ENCODE measurements around the gene DPH1.

DPH1 gene

DNA sequence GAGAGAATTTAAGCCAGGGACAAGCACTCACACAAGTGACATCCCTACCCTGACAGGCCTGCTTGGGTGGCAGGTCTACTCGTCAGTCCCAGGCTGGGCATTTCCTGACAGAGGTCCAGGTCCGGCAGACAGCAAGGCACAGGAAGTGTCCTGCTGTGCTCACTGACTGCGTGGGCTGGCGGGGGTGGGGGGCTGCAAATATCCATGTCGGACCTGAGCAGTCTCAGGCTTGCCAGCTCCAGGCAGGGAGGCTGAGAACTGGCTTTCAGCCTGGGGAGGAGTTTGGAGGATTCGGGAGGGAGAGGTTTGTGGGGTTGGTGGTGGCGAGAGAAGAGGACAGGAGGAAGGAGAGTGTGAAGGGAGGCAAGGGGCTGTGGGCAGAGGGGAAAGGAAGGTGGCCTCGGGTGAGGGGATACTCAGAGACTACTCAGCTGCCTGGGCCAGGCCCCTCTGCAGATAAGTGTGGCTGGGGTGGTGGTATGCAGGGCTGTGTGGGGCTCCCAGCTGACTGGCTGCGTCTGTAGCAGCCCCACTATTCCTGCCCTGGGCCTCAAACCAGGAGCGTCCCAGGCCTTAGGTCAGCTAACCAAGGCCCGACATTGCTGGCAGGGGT is 32.7 kb downstream of the DPH1 start:
- no peak for DNase-seq (ENCODE audit: low spot score)

- no peak for DNase-seq (ENCODE audit: low spot score)
These were observed 33.6 kb downstream of the DPH1 start for GRCh38 chr17:2063261-2064146.

DNA sequence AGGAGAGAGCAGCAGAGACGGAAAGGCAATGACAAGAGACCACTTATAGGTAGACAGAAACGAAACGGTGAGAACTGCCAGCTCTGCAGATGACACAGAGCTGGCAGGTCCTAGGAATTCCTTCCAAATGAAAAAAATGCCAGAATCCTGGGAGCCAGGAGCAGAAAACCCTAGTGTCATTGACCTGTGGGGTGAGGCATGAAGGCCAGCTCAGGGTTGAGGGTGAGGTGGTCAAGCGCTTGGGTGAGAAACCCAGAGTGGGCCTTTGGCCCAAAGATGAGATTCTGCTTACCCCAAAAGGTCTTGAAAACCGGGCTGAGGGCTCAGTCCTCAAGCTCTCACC is 34.2 kb downstream of the DPH1 start:
- no peak for DNase-seq (ENCODE audit: low spot score)

DNA sequence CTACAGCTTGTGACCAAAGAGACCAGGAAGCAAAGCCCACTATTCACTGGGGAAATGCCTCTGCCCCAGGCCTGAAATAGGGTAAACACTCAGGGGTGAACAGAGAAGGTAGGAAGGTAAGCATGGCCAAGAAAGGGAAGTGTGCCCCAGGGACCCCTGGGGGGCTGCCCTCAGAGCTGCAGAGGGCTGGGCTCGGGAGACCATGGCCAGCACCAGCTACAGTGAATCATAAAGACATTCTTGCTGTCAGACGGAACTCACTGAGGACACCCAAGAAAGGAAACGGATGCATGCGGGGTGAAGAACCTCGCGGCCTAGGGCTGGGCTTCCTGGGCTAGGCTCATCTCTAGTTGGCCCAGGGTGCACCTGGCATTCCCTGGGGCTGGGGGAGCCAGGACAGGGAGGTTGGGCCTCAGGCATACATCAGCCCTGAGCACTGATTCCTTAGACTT is 34.6 kb downstream of the DPH1 start:
- DNase-seq (ENCODE audit: low spot score), result no peak

DNA sequence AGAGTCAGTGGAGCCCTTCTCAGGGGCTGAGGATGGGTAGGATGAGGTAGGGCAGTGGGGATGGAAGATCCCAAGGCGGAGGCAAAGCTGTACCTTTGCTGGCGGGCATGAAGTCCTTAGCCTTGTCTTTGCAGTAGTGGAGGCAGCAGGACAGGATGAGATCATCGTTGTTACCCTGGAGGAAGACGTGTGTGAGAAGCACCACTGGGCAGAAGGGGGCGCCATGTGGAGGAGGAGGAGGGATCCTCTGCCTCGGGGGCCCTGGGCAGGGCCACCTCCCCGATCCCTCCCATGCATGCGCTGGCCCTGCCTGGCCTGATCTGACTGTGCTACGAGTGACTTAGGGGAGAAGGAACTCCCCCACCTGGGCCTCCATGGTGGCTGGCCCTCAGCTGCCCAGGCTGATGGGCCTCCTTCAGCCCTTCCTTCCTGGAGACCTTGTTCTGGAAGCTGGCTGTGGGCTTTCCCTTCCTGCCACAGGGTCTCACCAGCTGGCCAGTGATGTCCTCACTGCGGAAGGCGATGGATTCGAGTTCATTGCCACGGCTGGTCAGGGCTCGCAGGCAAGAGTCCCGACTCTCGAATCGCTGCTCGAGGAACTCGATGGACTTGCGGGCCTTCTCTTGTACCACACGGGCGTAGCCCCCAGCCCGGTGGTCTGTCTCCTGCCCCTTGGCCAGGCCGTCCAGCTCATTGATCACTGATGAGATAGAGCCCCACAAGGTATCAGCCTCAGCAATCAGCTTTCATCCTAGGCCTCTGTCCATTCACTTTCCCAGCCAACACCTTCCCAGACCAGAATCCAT is 35.2 kb downstream of the DPH1 start:
- peak; percentile 56 for DNase-seq (ENCODE audit: low spot score)

GRCh38 chr17:2065949-2066400 is 36.0 kb downstream of the DPH1 start:
- no peak for DNase-seq (ENCODE audit: low spot score)

DNA sequence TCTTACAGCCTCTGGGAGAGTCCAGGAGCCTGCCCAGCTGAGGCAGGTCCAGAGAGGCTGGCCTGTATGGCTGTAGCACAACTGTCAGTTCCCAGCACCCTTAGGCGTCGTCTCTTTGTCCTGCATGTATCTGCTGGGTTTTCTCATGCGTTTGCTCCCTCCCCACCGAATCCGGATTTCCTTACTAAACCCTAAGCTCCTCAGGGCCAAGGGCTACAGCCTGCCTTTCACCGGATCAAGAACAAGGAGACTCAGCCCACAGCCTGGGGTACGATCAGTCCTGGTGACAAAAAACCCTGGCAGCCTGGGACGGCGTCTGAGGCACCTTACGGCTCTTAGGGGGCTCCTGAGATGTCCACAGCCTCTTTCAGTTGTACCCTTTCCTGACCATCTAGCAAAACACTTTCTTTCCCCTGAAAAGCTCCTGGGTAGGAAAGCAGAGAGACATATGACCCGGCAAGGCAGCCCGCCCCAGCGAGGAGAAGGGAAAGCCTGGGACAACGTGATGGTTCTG is 37.2 kb downstream of the DPH1 start:
- no peak for DNase-seq (ENCODE audit: low spot score)

- no peak for DNase-seq (ENCODE audit: low spot score)
These were observed 37.7 kb downstream of the DPH1 start for GRCh38 chr17:2067608-2068024.

DNA sequence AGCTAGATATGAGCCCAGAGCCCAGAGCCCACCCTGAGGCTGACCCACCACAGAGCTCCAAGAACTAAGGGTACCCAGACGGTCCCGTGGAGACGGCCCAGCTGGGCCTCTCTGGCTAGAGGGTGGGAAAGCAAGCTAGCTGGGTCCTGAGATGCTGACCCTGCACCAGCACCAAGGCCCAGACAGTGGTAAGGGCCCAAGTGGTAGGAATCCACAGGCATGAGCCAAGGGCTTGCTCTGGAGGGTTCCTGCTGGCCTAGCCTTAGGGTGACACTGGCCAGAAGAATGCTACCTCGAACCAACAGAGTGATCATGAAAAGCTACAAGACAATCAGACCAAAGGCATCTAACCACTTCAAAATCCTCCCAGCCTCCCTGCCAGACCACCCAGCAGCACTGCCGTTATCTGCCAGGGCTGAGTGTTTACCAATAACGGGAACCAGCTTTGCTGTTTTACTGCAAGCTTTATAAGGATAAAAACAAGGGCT is 38.1 kb downstream of the DPH1 start:
- no peak for DNase-seq (ENCODE audit: low spot score)

DNA sequence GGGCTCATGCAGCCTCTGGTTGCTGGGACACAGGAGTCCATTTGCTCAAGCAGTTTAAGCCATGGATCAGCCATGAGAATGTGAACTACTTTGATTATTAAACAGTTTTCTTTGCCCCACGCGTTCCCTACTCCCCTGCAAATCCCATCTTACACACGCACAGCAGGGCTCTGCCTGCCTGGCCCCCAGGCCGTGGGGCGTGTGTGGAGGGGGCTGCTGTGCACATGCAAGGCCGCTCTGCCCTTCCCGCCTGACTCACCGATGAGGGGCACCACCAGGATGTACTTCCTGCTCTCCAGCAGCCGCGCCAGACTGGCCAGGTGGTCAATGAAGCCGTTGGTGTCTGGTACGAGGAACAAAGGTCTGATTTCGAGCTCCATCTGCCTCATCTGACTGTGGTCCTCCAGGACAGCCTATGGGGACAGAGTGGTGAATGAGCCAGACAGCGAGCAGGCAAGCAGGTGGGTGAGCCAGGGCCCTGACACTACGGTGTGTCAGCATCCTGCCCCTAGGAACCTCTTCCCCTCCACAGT is 38.6 kb downstream of the DPH1 start:
- no peak for DNase-seq (ENCODE audit: low spot score)

DNA sequence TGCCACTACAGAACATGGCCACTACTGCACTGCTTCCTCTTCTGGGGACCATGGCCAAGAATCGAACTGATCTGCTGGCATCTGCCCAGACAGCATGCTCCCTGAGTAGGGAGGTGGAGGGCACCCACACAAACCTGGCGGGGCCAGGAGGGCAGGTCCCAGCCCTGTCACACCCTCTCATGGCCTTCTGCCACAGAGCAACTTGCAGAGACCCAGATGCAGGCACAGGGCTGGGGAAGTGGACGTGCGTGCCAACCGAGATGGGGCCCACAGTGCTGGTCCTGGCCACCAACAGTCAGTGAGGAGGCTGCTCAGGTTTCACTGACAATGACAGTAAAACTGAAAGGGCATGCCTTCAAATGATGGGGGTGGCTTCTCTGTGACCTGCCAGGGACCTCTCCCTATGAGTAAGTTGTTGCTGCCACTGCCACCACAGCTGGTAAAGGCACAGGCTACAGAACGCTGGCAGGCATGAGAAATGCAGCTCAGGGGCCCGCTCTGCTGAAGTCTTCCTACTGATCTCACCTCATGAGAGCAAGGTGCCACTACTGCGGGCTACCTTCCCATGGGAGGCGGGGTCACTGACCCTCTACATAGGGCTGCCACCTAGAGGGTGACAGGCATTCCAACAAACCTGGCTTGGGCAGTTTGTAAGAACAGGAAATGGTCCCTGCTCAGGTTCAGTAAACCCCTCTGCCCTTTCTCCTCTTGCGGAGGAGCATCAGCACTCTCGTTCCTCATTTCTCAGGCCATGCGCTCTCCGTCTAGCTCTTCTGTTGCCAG is 40.5 kb downstream of the DPH1 start:
- DNase-seq (ENCODE audit: low spot score), result no peak

- DNase-seq (ENCODE audit: low spot score), result no peak
These were observed 41.1 kb downstream of the DPH1 start for GRCh38 chr17:2071024-2071385.

- DNase-seq (ENCODE audit: low spot score), result no peak
These were observed 41.7 kb downstream of the DPH1 start for GRCh38 chr17:2071455-2072281.

DNA sequence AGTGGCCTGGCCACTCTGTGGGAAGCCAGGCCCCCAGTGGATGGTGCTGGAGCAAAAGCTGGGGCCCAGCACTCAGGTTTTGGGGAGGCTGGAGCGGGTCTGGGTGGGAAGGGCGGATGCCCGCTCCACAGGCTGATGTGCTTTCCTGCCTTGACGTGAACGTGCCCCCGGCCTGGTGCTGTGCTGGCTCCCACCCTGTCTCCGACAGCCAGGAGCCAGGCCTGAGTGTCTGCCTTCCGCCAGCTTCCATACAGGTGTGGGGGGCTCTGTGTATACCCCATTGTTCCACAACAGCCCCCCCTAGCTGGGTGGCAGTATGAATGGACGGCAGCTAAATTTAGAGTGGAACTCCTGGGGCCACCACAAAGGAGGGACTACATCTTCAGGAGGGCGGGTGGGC is 45.0 kb downstream of the DPH1 start:
- no peak for DNase-seq (ENCODE audit: low spot score)

DNA sequence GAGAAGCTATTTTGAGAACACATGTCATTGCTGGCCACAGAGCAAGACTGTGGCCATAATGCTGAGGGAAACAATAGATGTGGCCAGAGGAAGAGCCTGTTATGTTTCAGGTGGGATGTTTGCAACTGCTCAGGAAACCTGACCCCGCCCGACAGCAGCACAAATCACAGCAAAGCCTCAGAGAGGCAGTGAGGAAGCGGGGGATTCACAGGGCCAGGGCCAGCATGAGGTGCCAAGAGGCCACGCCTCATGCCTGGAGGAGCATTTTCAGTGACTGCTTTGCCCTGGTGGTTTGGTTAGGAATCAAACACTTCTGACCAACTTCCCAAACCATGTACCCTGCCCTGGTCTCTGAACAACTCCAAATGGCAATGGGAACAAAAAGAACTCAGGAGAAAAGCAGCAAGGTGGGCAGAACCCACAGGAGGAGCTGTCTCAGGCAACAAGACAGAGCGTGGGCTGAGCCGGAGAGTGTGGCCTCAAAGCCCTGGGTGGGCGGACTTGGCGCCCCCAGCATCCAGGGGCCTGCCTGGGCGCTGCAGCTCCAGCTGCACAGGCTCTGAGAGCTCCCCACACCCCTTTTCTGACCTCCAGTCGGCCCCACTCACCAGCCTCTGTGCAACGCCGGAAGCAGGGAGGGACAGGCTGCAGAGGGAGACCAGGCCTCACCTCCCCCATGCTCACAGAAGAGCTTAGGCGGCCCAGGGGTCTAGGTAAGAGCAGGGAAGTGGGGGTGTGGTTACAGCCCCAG is 45.6 kb downstream of the DPH1 start:
- DNase-seq (ENCODE audit: low spot score), result no peak

GRCh38 chr17:2076087-2076984 is 46.4 kb downstream of the DPH1 start:
- no peak for DNase-seq (ENCODE audit: low spot score)

DNA sequence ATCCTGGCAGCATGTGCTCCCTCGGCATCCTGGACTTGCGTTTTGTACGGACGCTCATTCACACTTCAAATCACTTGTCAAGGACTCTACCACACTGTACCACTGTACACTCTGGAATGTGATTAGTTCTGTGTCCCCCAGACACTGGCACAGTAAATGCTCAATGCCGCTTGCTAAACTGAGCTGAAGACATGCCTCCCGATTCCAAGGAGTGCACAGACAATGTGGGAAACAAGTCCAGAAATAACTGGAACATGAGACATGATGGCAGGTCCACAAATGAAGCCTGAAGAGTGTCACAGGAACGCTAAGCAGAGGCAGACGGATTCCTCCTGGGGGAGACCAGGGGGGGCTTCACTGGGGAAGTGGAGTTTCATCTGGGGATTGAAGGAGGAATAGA is 47.1 kb downstream of the DPH1 start:
- DNase-seq (ENCODE audit: low spot score), result no peak

GRCh38 chr17:2081564-2081963 is 51.6 kb downstream of the DPH1 start:
- DNase-seq (ENCODE audit: low spot score), result no peak
